ENCODE data around the gene MAML3. TPM values are rescaled to one million over a fixed set of nuclear protein-coding genes. Genes with fewer than 3 reads are reported as not detected.
"Not testable (repeated sequence)": the region's sequence is repeated elsewhere in the genome, so short reads cannot be mapped to it uniquely, and the experiment has no call there.

Gene MAML3
- polyA plus RNA-seq, 3 donors = 16.4 to 16.8 (median 16.8) TPM

- no peak for DNase-seq (ENCODE audit: low read depth in 3 of 3, low spot score in 2 of 3)
Measured at GRCh38 chr4:139719381-139720101, 434.4 kb downstream of the MAML3 start.

DNA sequence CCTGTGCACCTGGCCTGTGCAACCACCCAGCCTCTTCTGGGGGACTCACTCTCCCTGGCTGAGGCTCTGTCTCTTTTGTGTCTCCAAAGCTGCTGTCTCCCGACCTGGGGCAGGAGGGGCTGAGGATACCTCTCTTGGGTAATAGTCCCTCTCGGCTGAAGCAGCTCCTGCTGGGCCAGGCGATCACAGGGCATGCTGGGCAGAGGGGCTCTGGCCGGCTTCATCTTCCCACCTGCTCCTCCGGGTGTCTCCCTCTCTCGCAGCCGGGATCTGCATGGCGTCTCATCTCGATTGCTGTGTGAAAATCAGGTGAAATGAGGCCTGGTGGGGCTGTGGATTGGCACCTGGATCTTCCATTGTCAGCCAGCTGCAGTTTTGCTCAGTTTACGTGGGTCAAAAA, 435.2 kb downstream of the MAML3 start:
- no peak for DNase-seq (ENCODE audit: low read depth in 3 of 3, low spot score in 2 of 3)

GRCh38 chr4:139718358-139718757, 435.6 kb downstream of the MAML3 start:
- no peak for DNase-seq (ENCODE audit: low read depth in 3 of 3, low spot score in 2 of 3)

DNA sequence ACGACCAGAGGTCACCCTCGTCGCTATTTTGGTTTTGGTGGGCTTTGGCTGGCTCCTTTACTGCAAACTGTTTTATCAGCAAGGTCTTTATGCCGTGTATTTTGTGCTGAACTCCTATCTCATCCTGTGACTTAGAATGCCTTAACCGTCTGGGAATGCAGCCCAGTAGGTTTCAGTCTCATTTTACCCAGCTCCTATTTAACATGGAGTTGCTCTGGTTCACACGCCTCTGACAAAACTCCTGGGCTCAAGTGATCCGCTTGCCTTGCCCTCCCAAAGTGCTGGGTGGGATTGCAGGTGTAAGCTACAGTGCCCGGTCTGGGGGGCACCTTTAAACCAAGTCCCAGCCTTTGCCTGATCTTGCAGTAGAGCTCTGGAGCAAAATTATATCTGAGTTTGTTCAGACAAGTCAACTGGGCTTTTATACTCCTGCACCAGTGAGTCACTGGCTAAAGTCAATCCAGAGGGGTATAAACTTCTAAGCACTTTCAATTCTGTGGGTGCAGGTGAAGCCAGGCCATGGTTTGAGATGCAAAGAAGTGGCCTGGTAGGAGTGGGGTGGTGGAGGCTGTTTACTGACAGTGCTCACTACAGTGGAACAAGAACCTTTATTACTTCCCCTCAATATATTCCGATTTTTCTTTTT, 438.1 kb downstream of the MAML3 start:
- DNase-seq (ENCODE audit: low read depth in 3 of 3, low spot score in 2 of 3) = no peak

GRCh38 chr4:139712882-139713281, 441.1 kb downstream of the MAML3 start:
- no peak for DNase-seq (ENCODE audit: low read depth in 3 of 3, low spot score in 2 of 3)

GRCh38 chr4:139711461-139711860, 442.5 kb downstream of the MAML3 start:
- no peak for DNase-seq (ENCODE audit: low read depth in 3 of 3, low spot score in 2 of 3)

GRCh38 chr4:139710073-139710472, 443.9 kb downstream of the MAML3 start:
- no peak for DNase-seq (ENCODE audit: low read depth in 3 of 3, low spot score in 2 of 3)

DNA sequence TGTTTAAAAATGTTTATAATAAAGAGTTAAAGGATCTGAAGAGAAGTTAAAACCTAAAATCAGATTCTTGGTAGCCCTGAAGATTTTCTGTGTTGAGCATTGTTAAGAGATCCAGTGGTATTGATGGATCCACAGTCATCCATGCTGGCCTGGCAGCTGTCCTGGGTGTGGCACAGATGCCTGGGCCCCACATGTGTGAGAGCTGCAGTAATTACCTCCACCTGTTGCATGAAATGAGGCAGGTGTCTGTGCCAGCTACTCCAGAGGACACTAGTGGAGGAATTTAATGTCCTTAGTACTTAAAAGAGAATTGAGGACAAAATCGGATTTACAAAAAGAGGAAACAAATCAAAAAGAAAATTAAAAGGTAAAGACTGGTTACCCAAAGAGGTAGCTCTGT, 444.3 kb downstream of the MAML3 start:
- no peak for DNase-seq (ENCODE audit: low read depth in 3 of 3, low spot score in 2 of 3)

DNA sequence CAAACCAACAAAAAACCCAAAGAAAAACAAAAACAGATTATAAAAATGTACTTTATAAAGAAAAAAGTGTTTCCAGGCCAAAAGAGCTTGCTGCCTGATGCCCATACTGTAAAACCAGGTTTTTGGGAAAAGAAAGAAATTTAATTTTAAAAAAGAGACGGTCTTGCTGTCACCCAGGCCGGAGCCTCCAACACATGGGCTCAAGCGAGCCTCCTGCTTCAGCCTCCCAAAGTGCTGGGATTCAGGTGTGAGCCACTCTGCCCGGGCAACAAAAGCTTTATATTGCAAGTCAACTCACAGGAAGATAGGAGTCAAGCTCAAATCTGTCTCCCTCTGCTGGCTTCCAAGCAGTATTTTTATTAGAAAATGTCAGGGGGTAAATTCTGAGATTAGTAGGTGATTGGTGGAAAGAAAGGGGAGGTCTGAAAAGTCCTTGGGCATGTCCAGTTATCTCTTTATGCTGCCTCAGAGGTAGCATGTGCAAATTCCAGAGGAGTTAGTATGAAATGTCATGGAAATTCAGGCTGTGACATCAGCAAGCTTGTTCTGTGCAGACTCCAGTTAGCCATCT, 449.0 kb downstream of the MAML3 start:
- no peak for DNase-seq (ENCODE audit: low read depth in 3 of 3, low spot score in 2 of 3)

DNA sequence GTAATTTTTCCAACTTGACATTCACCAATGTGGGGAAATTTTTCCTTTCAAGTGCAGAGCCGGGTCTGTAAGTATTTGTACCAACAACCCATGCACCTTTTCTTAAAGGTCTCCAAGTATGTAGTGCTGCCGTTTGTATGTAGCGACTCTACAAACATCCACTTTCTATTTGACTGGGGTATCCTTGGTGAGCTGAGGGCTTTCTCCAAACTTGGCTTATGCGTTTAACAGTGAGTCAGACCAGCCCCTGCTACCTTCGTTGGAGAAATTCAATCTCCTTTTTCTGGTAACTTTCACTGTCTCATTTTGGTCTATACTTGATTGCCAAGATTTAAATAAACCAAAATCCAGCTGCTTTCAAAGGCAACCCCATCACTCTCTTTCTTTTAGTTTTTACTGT, 453.4 kb downstream of the MAML3 start:
- DNase-seq (ENCODE audit: low read depth in 3 of 3, low spot score in 2 of 3) = no peak

DNA sequence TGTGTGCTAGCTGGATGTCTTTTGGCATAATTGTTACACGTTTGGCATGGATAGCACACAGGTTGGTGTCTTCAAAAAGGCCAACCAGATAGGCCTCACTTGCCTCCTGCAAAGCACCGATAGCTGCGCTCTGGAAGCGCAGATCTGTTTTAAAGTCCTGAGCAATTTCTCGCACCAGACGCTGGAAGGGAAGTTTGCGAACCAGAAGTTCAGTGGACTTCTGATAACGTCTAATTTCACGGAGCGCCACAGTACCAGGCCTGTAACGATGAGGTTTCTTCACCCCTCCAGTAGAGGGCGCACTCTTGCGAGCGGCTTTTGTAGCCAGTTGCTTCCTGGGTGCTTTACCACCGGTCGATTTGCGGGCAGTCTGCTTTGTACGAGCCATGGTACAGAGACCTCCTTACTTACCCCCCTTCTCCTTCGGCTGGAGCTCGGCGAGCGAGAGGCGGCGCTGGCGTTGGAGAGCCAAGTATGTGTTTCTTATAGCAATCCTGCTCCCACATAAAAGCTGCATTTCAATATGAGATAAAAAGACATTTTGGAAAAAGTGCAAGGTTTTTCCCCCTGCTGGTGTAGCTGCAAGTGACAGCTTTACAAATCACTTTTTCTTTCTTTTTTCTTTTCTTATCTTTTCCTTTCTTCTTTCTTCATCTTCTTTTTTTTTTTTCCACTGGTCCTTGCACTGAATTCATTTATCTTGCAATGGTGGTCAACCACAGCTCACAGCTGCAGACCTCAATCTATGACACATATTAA, 455.6 kb downstream of the MAML3 start:
- not testable (repeated sequence) for DNase-seq (ENCODE audit: low read depth in 3 of 3, low spot score in 2 of 3)

GRCh38 chr4:139696491-139696890, 457.5 kb downstream of the MAML3 start:
- no peak for DNase-seq (ENCODE audit: low read depth in 3 of 3, low spot score in 2 of 3)

DNA sequence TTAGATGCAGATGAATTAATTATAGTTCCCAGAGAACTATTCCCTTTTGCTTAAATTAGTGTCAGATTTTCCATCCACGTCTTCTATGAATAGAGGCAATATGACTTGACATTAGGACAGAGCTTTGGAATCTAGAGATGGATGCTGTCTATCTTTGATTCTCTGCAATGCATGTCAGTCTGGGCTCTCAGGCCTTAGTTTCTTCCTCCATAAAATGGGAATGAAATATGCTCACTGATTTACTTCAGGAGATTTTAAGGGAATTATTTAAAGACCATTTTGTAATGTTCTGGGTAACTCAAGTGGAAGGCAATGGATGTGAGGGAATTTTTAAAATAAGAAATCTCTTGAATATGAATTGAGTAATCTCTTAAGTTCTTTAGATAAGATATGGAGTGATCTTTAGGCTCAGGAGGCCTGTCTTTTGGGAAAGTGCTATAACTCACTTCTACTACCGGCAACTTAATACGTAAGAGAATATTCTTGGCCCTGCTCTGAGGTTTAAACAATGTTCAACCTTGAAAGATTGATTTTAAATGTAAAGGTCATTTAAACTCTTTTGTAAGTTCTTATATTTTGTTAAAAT, 459.4 kb downstream of the MAML3 start:
- no peak for DNase-seq (ENCODE audit: low read depth in 3 of 3, low spot score in 2 of 3)

DNA sequence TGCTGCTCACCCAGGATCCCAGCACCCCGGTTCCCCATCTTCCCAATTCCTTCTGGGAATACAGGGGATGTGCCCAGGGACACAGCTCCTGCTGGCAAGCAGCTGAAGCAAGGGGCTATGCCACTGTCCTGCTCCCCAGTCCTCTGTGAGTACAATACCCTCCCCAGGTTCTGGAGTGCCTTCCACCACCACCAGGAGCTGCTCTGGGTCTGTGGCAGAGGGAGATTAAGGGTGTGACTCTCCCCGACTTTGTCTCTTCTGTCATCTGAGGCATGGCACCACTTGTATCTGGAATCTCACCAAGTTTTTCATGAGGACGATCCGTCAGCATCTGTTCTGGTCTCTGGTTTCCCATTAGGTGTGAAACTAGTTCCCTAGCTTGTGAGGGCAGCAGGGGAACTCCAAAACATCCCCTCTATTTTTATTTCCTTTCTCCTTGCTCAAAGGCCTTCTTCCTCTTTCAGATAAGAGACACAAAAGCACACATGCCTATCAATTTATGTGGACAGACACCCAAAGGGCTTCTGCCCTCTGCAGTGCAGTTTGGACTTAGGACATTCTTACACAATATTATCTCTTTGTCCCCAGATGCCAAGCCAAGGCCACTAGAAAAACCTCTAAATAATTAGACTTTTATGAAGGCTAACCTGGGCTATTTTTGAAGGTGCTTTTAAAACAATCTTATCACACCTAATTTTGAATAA, 461.5 kb downstream of the MAML3 start:
- no peak for DNase-seq (ENCODE audit: low read depth in 3 of 3, low spot score in 2 of 3)

DNA sequence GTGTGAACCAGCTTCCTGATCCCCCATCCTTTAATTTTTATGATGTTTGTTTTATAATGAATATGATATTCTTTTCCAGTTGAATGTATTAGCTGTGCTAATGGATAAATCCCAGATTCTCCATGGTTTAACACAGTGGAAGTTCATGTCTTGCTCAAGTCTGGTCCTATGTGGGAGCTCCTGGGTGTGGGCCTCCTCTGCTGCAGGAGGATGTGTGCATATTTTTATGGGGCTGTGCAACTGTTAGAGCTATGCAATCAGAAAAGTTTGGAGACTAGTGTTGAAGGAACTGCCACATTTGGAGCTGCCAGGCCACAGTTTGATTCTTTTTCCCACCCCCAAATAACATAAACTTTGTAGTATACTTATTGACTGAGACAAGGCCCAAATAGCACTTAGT, 463.6 kb downstream of the MAML3 start:
- DNase-seq (ENCODE audit: low read depth in 3 of 3, low spot score in 2 of 3) = no peak

DNA sequence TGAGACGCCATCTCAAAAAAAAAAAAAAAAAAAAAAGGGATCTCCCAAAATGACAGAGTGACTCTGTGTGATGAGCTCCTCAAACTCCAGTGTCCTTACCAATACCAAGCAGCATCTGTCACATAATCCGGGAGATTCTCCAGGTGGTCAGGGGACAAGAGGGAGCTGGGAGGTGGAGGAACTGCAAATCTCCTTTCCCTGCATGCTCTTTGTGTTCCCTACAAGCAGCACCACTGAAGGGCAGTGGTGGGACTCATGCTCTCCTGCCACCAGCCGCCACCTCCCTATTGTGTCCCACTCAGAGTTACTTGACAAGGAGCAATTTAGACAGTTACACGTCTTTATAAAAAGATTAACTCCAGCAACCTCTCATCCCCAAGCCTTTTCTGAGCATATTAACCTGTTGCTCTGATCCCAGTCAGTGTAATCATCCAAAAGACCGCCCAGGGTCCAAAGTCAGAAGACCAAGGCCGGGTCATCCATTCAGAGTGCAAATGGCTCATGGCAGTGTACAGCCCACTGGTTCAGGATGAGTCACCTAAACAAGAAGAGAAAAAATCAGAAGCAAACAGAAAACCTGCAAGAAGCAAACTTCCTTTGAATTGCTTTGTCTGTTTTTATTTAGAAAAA, 464.8 kb downstream of the MAML3 start:
- DNase-seq (ENCODE audit: low read depth in 3 of 3, low spot score in 2 of 3) = no peak

DNA sequence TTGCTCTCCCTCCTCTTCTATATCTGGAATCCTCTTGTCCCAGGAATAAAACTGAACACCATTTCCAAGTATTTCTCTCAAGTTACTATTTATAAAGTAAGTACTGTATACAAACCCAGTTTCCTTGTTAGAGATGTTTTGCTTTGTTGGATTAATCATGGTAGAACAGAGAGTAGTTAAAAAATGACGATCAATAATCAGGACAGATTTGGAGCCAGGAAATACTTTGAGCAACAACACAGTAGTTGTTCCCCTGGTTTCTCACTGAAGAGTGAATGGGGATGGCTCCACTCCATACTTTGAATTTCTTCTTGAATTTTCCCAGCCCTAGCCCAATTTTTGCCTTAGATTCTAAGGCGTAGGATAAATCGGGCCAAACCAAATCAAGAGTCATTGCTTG, 467.0 kb downstream of the MAML3 start:
- DNase-seq (ENCODE audit: low read depth in 3 of 3, low spot score in 2 of 3) = no peak

DNA sequence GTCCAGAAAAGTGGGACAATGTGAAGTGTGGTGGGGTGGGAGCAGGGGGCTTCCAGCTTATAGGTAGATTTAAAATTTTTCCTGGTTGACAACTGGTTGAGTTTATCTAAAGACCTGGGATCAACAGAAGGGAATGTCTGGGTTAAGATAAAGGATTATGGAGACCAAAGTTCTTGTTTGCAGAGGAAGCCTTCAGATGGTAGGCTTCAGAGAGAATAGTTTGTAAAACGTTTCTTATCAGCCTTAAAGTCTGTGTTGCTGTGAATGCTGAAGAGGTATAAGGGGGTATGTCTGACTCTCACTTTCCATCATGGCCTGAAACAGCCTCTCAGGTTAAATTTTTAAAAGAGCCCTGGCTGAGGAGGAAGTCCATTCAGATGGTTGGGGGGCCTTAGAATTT, 467.9 kb downstream of the MAML3 start:
- DNase-seq (ENCODE audit: low read depth in 3 of 3, low spot score in 2 of 3) = no peak

- DNase-seq (ENCODE audit: low read depth in 3 of 3, low spot score in 2 of 3) = no peak
Measured at GRCh38 chr4:139685180-139685579, 468.8 kb downstream of the MAML3 start.

GRCh38 chr4:139684351-139684750, 469.6 kb downstream of the MAML3 start:
- DNase-seq (ENCODE audit: low read depth in 3 of 3, low spot score in 2 of 3) = no peak
